HepG2 (cell line): ENCODE results near the gene GRM7. TPM values are rescaled to one million over a fixed set of nuclear protein-coding genes. Genes with fewer than 3 reads are reported as not detected.

Experiments used
- ATAC-seq: fragments of 200-7000 bp; cut with Tn5 transposase; 3 replicates; pipeline ENCODE4 v1.9.1; 2020; ENCODE audit warnings: mild to moderate bottlenecking, moderate library complexity
- BruUV-seq: library from RNA; stranded (reverse); fragments of 400-500 nt; replicated peaks from 2 replicates; lab custom pipeline; 2021; lab: Mats Ljungman, UMichigan
- CTCF ChIA-PET: fragments of 300-600 bp; formaldehyde crosslinking; extraction: SDS; loops from one replicate; lab custom pipeline; 2021; ENCODE audit warnings: low total read pairs, inconsistent platforms, low intra/inter-chr PET ratio; lab: Yijun Ruan, JAX
- POLR2A ChIA-PET: fragments of 350-600 bp; sonication (Branson Sonifier 250); formaldehyde crosslinking; loops from one replicate; lab custom pipeline; 2020; ENCODE audit warnings: antibody characterized with exemption, inconsistent platforms; lab: Yijun Ruan, JAX
- DNase-seq: peaks from one replicate; pipeline ENCODE4 v3.0.0-alpha.2; 2015; ENCODE audit warnings: low spot score
- FAIRE-seq: peaks from 3 replicates; lab custom pipeline; 2011; peaks lifted over from hg19 to GRCh38; lab: Jason Lieb, UNC
- H2AFZ ChIP-seq: one replicate; pipeline ENCODE4 v1.6.1; 2011; ENCODE audit warnings: low read length, inconsistent platforms
- H3K27ac ChIP-seq: fragments of 300-600 bp; 3 replicates; pipeline ENCODE4 v1.8.0; 2011; ENCODE audit warnings: mixed run types, mild to moderate bottlenecking, mixed read lengths, low read length, inconsistent platforms; ENCODE audit not compliant: insufficient read depth; ENCODE audit errors: extremely low read length
- H3K27me3 ChIP-seq, 2 experiments: fragments of 200-600 bp in 1 of 2; 2 replicates in 1 of 2; 3 replicates in 1 of 2; pipeline versions ENCODE4 v1.6.0 to v1.8.0; 2011; ENCODE audit warnings: low read length in 2 of 2, mild to moderate bottlenecking in 2 of 2, moderate library complexity in 2 of 2, inconsistent platforms in 1 of 2; ENCODE audit not compliant: insufficient read depth in 2 of 2, control insufficient read depth in 1 of 2
- H3K36me3 ChIP-seq, 2 experiments: fragments of 200-600 bp in 1 of 2; replicated peaks in 1 of 2; 2 replicates in 1 of 2; 3 replicates in 1 of 2; pipeline versions ENCODE4 v1.5.1 to v1.8.0; 2011; ENCODE audit warnings: low read length in 2 of 2, inconsistent platforms in 1 of 2; ENCODE audit not compliant: insufficient read depth in 2 of 2, control insufficient read depth in 1 of 2
- H3K4me1 ChIP-seq: 2 replicates; pipeline ENCODE4 v1.5.1; 2012; ENCODE audit warnings: low read length, inconsistent platforms; ENCODE audit not compliant: insufficient read depth
- H3K4me2 ChIP-seq: 2 replicates; pipeline ENCODE4 v1.6.0; 2011; ENCODE audit warnings: low read depth, low read length, inconsistent platforms
- H3K4me3 ChIP-seq, 3 experiments: fragments of 200-600 bp in 1 of 3; sonication (generic), shearing (Covaris generic) in 1 of 3; replicated peaks in 1 of 3; 2 replicates each; pipeline ENCODE4 v1.5.1; 2011 to 2016; ENCODE audit warnings: low read length in 3 of 3, inconsistent platforms in 2 of 3, low read depth in 2 of 3, mild to moderate bottlenecking in 2 of 3, control low read depth in 1 of 3, mixed read lengths in 1 of 3; ENCODE audit not compliant: insufficient read depth in 1 of 3
- H3K79me2 ChIP-seq: one replicate; pipeline ENCODE4 v1.6.1; 2011; ENCODE audit warnings: low read length, inconsistent platforms; ENCODE audit not compliant: insufficient read depth
- H3K9ac ChIP-seq: 2 replicates; pipeline ENCODE4 v1.6.0; 2011; ENCODE audit warnings: mild to moderate bottlenecking, low read depth, low read length, inconsistent platforms; ENCODE audit not compliant: insufficient read depth
- H3K9me3 ChIP-seq: 2 replicates; pipeline ENCODE4 v1.5.1; 2012; ENCODE audit warnings: mild to moderate bottlenecking, low read length
- H4K20me1 ChIP-seq: 2 replicates; pipeline ENCODE4 v1.6.0; 2011; ENCODE audit warnings: inconsistent platforms, mild to moderate bottlenecking, low read length, moderate library complexity; ENCODE audit not compliant: insufficient read depth
- ATAD3A ChIP-seq: sonication (generic); formaldehyde crosslinking; IDR thresholded peaks from 2 replicates; pipeline ENCODE4 v1.4.0; 2020; ENCODE audit warnings: missing genetic modification reagents
- ATF5 ChIP-seq: sonication (generic); formaldehyde crosslinking; IDR thresholded peaks from 2 replicates; pipeline ENCODE4 v1.4.0; 2020; ENCODE audit warnings: mild to moderate bottlenecking, low read depth, missing genetic modification reagents
- GZF1 ChIP-seq: sonication (generic); formaldehyde crosslinking; IDR thresholded peaks from 2 replicates; pipeline ENCODE4 v1.5.1; 2020; ENCODE audit warnings: mild to moderate bottlenecking, missing genetic modification reagents
- HOXA5 ChIP-seq: sonication (generic); formaldehyde crosslinking; IDR thresholded peaks from 2 replicates; pipeline ENCODE4 v1.4.0; 2020; ENCODE audit warnings: missing genetic modification reagents
- JDP2 ChIP-seq: sonication (generic); formaldehyde crosslinking; IDR thresholded peaks from 2 replicates; pipeline ENCODE4 v1.8.1; 2022; ENCODE audit warnings: missing genetic modification reagents, borderline replicate concordance
- MNT ChIP-seq: fragments of 450-650 bp; IDR thresholded peaks from 2 replicates; pipeline ENCODE4 v1.6.1; 2016
- NR2C2 ChIP-seq: sonication (generic); formaldehyde crosslinking; IDR thresholded peaks from 2 replicates; pipeline ENCODE4 v1.4.0; 2020; ENCODE audit warnings: missing genetic modification reagents, mild to moderate bottlenecking, moderate library complexity, borderline replicate concordance
- RERE ChIP-seq: IDR thresholded peaks from 2 replicates; pipeline ENCODE4 v1.6.1; 2016; ENCODE audit warnings: low read depth, missing genetic modification reagents, missing compliant biosample characterization
- SKIL ChIP-seq: sonication (generic); formaldehyde crosslinking; IDR thresholded peaks from 2 replicates; pipeline ENCODE4 v1.8.0; 2022; ENCODE audit warnings: missing genetic modification reagents, mild to moderate bottlenecking, moderate library complexity, borderline replicate concordance
- SRSF1 ChIP-seq: fragments of 200-400 bp; formaldehyde crosslinking; optimal IDR thresholded peaks from 2 replicates; pipeline ENCODE3; 2017; ENCODE audit warnings: mild to moderate bottlenecking, low read depth, low read length, moderate library complexity
- ZFP36L2 ChIP-seq: sonication (generic); formaldehyde crosslinking; IDR thresholded peaks from 2 replicates; pipeline ENCODE4 v1.4.0; 2020; ENCODE audit warnings: missing genetic modification reagents
- ZNF484 ChIP-seq: sonication (generic); formaldehyde crosslinking; IDR thresholded peaks from 2 replicates; pipeline ENCODE4 v1.5.1; 2020; ENCODE audit warnings: mild to moderate bottlenecking, low read depth, missing genetic modification reagents, borderline replicate concordance
- ZNF644 ChIP-seq: IDR thresholded peaks from 2 replicates; pipeline ENCODE4 v1.6.1; 2016; ENCODE audit warnings: low read depth
- ZNF7 ChIP-seq: IDR thresholded peaks from 2 replicates; pipeline ENCODE4 v1.6.1; 2016; ENCODE audit warnings: missing biosample characterization, missing genetic modification reagents
- WGBS: methylation state at CpG from one replicate; pipeline ENCODE4 v1.1.6; 2017; ENCODE audit warnings: low lambda C conversion rate; 5-methylcytosine and 5-hydroxymethylcytosine counted together
- in situ Hi-C: cut with HindIII; loops from 2 replicates; pipeline ENCODE4 v1.10.0; 2017; ENCODE audit warnings: low pct_unique_long_range_greater_than_20kb; ENCODE audit not compliant: extremely low pct_ligation_motif_present
- intact Hi-C: fragments of 100-400 bp; cut with micrococcal nuclease; formaldehyde crosslinking; loops from one replicate; pipeline ENCODE4 v1.10.0; 2022; ENCODE audit not compliant: unreplicated experiment
- polyA plus RNA-seq, 8 experiments: library from polyadenylated mRNA; depleted of rRNA in 3 of 8; stranded (reverse) in 7 of 8; unstranded in 1 of 8; fragments of >200 nt; fragmentation: Illumina TruSeq in 4 of 8; extraction: Trizol in 4 of 8; gene quantifications; 2 replicates each; pipeline versions ENCODE4 v1.2.1 to v1.2.3, GENCODE V29; 2011 to 2016; ENCODE audit warnings: low read depth in 4 of 8, missing spikeins in 1 of 8, mixed read lengths in 1 of 8; ENCODE audit not compliant: insufficient read depth in 1 of 8
- total RNA-seq, 5 experiments: library from RNA; depleted of rRNA; stranded (reverse); fragments of >200 nt; fragmentation: Illumina TruSeq; extraction: Trizol; gene quantifications; 2 replicates each; pipeline ENCODE4 v1.2.3, GENCODE V29; 2016; ENCODE audit warnings: low read depth in 1 of 5
- TF ChIP-seq, protein P1 (sequence below): sonication (generic); formaldehyde crosslinking; IDR thresholded peaks from 2 replicates; pipeline ENCODE4 v1.5.0; 2020; ENCODE audit warnings: missing genetic modification reagents, mild to moderate bottlenecking, borderline replicate concordance

Gene GRM7
- total and polyA plus RNA-seq, 2 of the 13 experiments (the other 11 are each of a cell fraction or from before 2014, with no cell fraction given), result not detected

DNA sequence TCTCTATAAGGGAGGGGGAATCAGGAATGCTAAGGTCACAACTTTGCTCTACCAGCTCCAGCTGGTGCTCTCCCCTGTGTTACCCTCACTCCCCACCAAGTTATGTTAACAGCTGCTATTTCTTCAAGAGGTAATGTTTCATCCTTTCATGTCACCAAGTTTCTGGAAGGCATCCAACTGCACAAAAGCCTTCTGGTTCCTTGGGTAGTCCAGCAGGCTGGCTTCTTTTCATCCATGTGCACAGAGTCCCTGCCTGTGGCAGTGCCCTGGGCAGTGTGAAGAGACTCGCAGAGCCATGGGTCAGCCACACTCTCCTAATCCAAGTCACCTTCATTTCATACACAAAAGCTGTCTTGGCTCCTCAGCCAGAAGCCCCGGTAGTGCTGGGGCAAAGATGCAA is 903.2 kb downstream of the GRM7 start:
- no peaks in the 10 kb centered on the region for H4K20me1 ChIP-seq
- H3K27me3 ChIP-seq, result no peaks in the 10 kb centered on the region
- no peaks in the 10 kb centered on the region for H3K4me1 ChIP-seq
- ChIA-PET POLR2A (no interaction called here), CTCF (no interaction called here)
- no peak overlapping the region for H2AFZ ChIP-seq
- DNase-seq (no peak), ATAC-seq (no peak), FAIRE-seq (no peak)
- no TSS peak for BruUV-seq
- intact Hi-C loops, result no loop called here
- H3K27ac ChIP-seq, result no peak overlapping the region
- 10% methylated on average over 2 of the region's 2 CpGs for WGBS
- peaks cover 29% of the 10 kb centered on the region for H3K9me3 ChIP-seq
- H3K9ac ChIP-seq, result no peak overlapping the region
- no peak overlapping the region for H3K4me3 ChIP-seq
- no peaks in the 10 kb centered on the region for H3K79me2 ChIP-seq
- in situ Hi-C loops, result no loop called here
- no peak overlapping the region for H3K4me2 ChIP-seq
- H3K36me3 ChIP-seq, result no peaks in the 10 kb centered on the region
- no peak for TF ChIP-seq NR2C2 (CRISPR knock-in tag)
- no peak for TF ChIP-seq HOXA5 (CRISPR knock-in tag)
- no peak for TF ChIP-seq RERE (CRISPR knock-in tag)
- no peak for TF ChIP-seq ZNF644 (CRISPR knock-in tag)
- no peak for TF ChIP-seq GZF1 (CRISPR knock-in tag)
- TF ChIP-seq MNT, result no peak
- no peak for TF ChIP-seq SRSF1
- no peak for TF ChIP-seq ZNF484
- TF ChIP-seq, protein P1, sequence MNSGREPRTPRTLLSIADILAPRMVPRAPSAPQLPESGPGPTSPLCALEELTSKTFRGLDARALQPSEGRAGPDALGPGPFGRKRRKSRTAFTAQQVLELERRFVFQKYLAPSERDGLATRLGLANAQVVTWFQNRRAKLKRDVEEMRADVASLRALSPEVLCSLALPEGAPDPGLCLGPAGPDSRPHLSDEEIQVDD (CRISPR knock-in tag), result no peak
- no peak for TF ChIP-seq ATF5 (CRISPR knock-in tag)
- TF ChIP-seq SKIL (CRISPR knock-in tag), result no peak
- no peak for TF ChIP-seq JDP2 (CRISPR knock-in tag)
- no peak for TF ChIP-seq ZNF7 (CRISPR knock-in tag)
- no peak for TF ChIP-seq ZFP36L2
- TF ChIP-seq ATAD3A, result no peak
